NCI-H526 treated with DMSO at 0.1 percent for 48 hours (cell line): ENCODE measurements around the gene LIMS2.

ENCODE experiments used
- DNase-seq: peaks from one replicate; lab custom pipeline; 2025; lab: John Stamatoyannopoulos, UW

Gene LIMS2

GRCh38 chr2:127645026-127645394 lies 30.3 kb downstream of the LIMS2 start:
- no peak for DNase-seq

GRCh38 chr2:127644066-127645025 lies 31.0 kb downstream of the LIMS2 start:
- DNase-seq: no peak

DNA sequence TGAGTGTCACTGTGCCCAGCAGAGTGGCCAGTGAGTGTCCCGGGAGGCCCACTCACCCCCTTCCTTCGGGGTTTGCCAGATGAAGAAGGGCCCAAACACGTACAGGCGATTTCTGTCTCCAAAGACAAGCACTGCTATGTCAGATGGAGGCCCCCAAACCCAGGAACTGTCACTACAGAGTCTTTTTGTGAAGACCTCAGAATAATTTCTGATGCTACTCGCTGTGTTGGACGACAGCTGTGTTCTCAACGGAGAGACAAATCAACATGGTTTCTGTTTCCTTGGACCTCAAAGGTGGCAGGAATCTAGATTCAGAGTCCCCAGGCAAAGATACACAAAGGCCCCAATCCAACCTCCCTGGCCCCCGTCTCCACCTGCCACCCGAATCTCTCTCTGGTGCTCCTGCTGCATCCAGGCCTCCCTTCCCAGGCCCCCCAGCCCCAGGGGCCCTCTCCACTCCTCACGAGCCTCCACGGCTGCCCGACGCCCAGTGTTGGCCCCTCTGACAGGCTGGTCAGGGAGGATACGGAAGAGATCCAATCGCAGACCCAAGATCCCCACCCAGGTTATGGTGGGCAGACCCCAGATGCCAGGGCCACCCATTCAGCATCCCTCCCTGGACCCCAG lies 31.8 kb downstream of the LIMS2 start:
- no peak for DNase-seq

DNA sequence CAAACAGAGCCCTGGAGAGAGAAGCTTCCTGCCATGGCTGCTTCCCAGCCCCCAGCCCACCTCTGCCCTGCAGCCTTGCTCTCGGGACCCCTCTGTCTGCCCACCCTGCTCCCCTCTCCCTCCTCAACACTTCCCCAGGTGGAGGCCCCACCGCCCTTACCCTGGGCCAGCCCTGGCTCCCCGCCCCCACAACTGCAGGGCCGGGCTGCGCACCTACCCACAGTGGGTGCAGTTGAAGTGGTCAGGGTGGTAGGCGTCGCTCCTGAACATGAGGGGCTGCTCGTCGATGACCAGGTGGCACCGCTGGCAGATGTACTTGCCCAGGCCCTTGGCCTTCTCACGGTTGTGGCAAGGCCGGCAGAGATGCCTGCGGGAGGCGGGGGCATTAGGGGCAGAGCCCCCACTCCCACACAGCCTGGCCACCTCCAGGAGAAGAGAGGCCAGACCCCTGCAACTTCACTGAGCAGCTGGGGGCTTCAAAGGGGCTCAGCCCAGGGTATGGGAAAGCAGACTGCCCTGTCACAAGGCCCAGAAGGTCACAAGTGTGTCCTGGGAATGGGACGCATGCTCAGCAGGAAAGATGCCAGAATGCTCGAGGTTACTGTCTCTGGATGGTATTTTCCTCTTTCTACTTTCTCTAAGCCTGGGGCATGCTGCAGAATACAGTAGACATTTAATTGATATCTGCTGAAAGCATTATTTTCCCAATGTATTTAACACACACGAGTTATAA lies 32.5 kb downstream of the LIMS2 start:
- DNase-seq: no peak

DNA sequence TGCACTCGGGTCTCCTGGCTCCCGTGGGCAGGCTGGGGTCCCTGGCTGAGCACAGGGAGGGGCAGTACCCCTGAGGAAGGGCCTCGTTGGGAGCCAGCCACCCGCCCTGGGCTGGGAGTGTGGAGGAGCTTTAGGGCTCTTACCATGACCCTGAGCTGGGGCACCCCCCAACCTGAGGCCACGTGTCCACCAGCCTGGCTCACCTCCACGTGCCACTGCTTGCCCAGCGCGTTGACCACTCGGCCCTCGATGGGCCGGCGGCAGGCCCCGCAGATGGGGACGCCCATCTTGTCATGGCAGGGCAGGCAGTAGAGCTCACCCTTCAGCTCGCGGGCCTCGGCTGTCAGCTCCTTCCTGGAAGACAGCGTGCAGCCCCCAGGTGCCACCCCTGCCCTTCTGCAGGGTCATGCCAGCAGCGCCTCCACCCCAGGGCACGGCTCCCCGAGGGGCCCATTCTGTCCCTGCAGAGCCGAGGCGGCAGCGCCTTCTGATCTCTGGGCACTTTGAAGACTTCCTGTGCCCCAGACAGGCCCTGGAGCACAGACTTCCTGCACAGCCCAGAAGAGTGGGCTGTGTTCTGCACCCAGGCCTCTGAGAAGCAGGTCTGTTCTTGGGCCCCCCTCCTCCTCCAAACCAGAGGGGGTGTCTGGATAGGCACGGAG lies 33.4 kb downstream of the LIMS2 start:
- no peak for DNase-seq

DNA sequence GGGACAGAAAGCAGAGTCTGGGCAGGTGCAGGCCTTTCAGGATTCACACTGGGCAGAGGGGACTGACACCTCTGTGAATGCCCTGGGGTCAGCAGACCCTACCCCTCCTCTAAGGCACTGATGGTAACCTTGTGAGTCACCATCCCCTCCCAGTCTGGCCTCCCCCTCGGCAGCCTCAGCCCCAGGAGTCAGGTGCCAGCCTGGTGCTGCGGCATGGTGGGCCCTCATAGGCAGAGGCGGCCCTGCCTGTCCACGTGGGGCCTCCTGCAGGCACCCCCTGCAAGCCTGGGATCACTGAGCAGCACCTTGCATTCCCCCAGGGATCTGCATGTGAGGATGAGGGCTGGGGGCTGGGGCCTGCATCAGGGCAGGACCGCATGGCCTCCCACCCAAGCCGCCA lies 34.2 kb downstream of the LIMS2 start:
- no peak for DNase-seq

- DNase-seq: no peak
These were observed 35.0 kb downstream of the LIMS2 start for GRCh38 chr2:127640082-127641072.

GRCh38 chr2:127639111-127639474 lies 36.2 kb downstream of the LIMS2 start:
- DNase-seq: no peak

GRCh38 chr2:127638361-127639110 lies 36.8 kb downstream of the LIMS2 start:
- DNase-seq: no peak

GRCh38 chr2:127637725-127638252 lies 37.5 kb downstream of the LIMS2 start:
- DNase-seq: no peak

DNA sequence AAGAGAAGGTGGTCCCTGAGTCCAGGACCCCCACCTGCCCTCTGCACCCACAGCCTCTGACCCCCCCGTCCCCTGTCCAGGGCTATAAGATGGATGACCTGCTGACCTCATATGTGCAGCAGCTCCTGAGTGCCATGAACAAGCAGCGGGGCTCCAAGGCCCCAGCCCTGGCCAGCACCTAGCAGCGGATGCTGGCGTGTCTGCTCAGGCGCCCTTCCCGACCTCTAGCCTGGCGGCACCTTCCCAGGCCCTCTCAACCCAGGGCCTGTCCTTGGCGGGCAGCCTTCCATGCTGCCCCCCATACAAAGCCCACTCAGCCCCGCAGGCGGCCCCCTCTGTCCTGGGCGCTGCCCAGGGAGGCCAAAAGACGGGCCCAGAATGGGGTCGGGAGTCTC lies 38.1 kb downstream of the LIMS2 start:
- no peak for DNase-seq

- DNase-seq: no peak
These were observed 38.8 kb downstream of the LIMS2 start for GRCh38 chr2:127636248-127637235.

GRCh38 chr2:127635380-127636237 lies 39.7 kb downstream of the LIMS2 start:
- no peak for DNase-seq

DNA sequence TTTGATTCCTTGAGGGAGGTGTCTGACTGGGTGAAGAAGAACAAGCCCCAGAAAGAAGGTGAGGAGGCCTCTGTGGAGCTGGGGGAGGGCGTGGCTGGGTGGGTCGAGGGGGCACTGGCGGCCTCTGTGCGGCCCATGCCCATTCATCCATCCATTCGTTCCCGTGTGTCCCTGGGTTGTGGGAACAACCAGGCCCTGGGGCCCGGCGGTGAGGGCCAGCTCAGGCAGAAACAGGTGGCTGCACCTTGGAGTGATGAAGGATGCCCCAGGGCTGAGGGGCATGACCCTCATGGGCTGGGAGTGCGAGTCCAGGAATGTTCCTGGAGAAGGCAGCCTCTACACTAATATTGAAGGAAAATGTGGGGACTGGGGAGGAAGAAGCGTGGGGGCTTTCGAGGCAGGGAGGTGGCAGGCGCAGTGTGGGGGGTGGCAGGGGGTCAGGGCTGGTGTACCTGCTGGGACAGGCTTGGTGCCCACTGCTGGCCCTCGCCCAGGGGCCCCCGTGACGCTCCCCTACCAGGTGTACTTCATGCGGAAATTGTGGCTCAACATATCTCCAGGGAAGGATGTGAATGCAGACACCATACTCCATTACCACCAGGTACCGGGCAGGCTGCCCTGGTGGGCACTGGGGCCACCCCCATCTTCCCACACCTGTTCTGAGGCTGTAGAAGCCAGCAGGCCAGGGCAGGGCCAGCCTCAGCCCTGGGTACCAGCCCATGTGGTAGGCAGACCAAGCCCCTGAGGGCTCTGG lies 40.5 kb downstream of the LIMS2 start:
- no peak for DNase-seq

- no peak for DNase-seq
These were observed 41.2 kb downstream of the LIMS2 start for GRCh38 chr2:127634066-127634617.

- DNase-seq: no peak
These were observed 41.7 kb downstream of the LIMS2 start for GRCh38 chr2:127633556-127634065.
